Stimulated activated CD4-positive, alpha-beta T cell treated with anti-CD3 and anti-CD28 coated beads, Interleukin-12 subunit alpha, Interleukin-12 subunit beta, amount 100 ng/mL, for 4 hours (primary cell): ENCODE data around the gene TOR4A.

ENCODE experiments used
- DNase-seq: peaks from one replicate; pipeline ENCODE4 v3.0.0-alpha.2; 2020

Gene TOR4A

DNA sequence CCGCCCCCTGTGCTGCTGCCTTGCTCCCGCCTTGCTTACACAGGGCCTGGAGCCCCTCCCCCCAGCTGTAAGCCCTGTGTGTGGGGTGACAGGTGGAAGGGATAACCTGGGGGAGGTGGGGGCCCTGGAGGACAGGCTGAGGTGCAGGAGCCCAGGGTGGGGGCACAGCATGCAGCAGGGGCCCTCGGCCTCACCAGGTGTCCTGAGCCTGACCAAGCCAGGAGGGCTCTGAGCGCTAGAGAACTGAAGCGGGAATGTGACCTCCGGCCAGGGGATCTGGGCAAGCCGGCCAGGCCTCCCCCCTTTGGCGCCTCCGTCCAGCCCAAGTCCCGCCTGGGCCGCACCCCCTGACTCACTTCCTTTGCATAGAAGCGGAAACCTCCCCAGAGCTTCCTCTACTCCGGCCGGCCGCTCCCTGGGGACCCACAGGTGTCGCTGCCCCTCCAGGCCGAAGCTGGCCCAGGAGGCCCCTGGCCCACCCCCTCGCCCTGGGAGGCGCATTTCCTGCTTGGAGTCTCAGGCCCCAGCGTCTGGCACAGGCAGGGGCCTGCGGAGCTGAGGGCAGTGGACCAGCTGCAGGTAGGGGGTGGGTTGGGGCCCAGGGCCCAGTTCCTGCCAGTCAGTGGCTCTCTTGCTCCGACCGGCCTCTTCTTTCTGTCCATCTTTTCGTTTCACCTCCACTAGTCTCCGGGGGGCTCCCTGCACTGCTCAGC is at the start of gene TOR4A:
TSS of gene TOR4A (plus strand) at position 398 of the 713 bp plus-strand sequence. CDS start 964 bp downstream, outside the sequence.
- no peak for DNase-seq

DNA sequence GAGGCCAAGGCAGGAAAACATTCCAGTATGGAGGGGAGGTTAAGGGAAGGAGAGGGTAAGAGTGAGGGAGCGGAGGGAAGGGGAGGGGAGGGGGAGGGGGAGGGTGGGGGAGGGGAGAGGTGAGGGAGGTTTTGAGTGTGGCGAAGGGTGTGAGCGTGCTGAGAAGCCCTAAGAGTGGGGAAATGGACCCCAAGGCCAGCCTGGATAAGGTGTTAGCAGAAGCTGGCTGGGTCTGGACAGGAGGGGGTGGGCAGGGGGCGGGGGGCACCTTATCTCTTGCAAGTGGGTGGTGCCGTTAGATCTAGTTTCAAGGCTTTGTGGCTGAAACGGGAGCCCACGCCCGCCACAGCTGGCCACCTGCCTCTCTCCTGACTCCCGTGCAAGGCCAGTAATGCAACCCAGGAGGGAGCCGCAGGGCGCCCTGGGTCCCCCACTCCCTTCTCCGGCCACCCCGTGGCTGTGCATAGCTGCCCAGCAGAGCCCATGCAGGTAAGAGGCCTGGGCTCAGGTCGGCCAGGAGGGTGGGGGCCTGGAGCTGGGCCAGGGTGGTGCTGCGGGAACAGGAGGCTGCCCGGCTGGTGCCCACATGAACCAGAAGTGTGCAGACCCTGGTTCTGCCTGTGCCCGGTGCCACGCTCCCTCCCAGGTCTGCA is 49.5 kb upstream of the TOR4A start:
- DNase-seq, result no peak

GRCh38 chr9:137228506-137228967 is 49.0 kb upstream of the TOR4A start:
- DNase-seq, result no peak

DNA sequence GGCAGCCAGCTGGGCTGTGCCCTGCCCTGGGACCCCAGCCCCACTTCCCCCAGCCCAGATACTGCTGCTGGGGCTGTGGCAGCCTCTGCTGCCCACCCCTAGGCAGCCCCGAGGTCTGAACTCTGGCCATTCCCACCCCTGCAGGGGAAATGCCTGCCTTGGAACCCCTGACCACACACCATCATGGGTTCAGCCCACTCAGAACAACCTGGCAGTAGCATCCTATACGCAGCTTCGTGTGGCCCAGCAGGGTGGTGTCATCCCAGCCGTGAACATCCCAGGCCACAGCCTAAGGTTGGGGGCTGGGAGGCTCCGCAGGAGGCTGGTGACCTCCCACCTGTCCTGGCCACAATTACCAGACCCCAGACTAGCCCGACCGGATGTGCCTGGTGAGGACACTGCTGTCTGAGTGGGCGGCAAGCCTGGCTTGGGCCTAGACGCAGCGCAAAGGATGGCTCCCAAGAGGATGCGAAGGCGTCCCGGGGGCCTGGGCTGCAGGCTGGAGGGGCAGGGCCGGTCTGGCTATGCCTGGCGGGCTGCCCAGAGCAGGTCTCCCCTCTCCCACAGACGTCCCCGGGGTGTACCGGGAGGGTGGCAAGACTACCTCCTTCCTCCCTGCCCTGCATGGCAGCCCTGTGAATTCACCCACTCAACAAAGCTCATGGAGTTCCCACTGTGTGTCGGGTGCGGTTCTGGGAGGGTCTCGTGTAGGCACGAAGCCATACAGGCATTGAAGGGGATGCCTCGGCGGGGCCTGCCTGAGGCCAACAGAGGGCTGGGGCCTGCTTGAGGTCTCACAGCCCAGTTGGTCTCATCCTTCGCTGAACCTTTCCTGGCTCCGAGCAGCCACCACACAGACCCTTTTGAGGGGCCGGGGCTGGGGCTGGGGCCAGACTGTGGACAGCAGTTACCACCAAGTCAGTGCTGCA is 48.3 kb upstream of the TOR4A start:
- DNase-seq, result no peak

GRCh38 chr9:137229903-137230704 is 47.4 kb upstream of the TOR4A start:
- DNase-seq, result no peak

- no peak for DNase-seq
These were observed 46.7 kb upstream of the TOR4A start, which contains the start of gene SLC34A3 for GRCh38 chr9:137230705-137231371. SLC34A3 (plus strand) TSS chr9:137230901; CDS start chr9:137231703, 802 bp downstream.

- no peak for DNase-seq
These were observed 46.0 kb upstream of the TOR4A start for GRCh38 chr9:137231372-137232039.

- DNase-seq, result no peak
These were observed 45.4 kb upstream of the TOR4A start for GRCh38 chr9:137232101-137232500.

DNA sequence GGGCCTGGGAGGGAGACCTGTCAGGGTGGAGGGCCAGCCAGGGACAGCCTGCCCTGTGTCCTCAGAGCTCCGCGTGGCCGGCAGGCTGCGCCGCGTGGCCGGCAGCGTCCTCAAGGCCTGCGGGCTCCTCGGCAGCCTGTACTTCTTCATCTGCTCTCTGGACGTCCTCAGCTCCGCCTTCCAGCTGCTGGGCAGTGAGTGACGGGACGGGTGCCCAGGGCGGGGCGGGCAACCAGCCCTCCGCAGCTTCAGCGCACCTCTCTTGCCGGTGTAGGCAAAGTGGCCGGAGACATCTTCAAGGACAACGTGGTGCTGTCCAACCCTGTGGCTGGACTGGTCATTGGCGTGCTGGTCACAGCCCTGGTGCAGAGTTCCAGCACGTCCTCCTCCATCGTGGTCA is 45.0 kb upstream of the TOR4A start:
- DNase-seq, result no peak

DNA sequence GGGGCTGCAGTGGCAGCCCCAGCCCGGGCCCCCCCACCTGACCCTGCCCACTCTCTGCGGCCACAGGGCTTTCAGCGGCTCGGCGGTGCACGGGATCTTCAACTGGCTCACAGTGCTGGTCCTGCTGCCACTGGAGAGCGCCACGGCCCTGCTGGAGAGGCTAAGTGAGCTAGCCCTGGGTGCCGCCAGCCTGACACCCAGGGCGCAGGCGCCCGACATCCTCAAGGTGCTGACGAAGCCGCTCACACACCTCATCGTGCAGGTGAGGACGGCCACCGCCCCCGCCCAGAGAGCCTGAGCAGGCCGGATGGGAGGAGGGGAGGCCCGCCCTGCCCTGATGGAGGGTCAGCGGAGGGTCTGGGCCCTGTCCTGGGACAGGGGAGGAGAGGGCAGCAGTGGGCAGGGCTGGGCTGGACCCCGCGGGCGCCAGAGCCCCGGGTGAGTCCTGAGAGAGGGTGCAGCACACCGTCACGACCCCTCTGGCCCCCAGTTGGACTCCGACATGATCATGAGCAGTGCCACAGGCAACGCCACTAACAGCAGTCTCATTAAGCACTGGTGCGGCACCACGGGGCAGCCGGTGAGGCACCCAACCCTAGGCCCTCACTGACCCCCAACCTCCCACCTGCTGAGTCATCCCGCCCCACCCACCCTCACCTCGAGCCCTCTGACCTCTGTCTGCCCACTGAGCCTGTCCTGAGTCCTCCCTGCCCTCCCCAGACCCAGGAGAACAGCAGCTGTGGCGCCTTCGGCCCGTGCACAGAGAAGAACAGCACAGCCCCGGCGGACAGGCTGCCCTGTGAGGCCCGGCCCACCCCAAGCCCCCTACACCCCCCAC is 44.2 kb upstream of the TOR4A start:
- DNase-seq, result no peak

DNA sequence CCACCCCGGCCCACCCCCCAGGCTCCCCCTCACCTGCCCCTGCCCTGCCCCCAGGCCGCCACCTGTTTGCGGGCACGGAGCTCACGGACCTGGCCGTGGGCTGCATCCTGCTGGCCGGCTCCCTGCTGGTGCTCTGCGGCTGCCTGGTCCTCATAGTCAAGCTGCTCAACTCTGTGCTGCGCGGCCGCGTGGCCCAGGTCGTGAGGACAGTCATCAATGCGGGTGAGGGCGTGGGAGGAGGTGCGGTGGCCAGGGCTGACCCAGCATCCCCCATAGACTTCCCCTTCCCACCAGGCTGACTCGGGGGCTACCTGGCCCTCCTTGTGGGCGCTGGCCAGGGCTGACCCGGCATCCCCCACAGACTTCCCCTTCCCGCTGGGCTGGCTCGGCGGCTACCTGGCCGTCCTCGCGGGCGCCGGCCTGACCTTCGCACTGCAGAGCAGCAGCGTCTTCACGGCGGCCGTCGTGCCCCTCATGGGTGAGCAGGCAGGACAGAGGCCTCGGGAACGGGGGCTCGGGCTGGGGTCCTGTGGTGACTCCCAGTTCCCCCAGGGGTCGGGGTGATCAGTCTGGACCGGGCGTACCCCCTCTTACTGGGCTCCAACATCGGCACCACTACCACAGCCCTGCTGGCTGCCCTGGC is 43.4 kb upstream of the TOR4A start:
- DNase-seq, result no peak

GRCh38 chr9:137234758-137235423 is 42.6 kb upstream of the TOR4A start:
- DNase-seq, result no peak

- DNase-seq, result no peak
These were observed 41.9 kb upstream of the TOR4A start for GRCh38 chr9:137235424-137236237.

DNA sequence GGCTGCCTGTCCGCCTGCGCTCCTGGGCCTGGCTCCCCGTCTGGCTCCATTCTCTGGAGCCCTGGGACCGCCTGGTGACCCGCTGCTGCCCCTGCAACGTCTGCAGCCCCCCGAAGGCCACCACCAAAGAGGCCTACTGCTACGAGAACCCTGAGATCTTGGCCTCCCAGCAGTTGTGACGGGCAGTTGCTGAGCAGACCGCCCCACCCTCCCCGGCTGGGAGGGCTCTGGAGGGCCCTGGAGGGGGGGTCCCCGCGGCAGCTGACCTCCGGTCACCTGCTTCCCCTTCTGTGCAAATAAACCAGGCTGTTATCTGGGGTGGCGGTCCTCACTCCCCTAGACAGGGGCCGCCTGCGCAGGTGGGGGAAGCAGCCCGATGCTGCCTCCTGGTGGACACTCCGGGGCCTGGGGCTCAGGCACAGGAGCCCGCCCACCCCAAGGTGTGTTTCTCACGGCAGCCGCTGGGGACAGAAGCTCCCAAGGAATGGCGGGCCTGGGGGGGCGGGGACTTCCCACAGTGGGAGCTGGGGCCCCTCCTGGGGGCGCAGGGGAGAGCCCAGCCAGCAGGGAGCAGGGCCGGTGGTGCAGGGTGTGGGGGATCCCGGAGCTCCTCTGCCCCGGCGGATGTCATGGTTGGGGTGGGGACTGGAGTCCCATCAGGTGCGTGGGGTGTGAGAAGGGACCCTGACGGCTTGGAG is 41.1 kb upstream of the TOR4A start:
- DNase-seq, result peak; percentile 94

- no peak for DNase-seq
These were observed 40.5 kb upstream of the TOR4A start for GRCh38 chr9:137236936-137237421.

DNA sequence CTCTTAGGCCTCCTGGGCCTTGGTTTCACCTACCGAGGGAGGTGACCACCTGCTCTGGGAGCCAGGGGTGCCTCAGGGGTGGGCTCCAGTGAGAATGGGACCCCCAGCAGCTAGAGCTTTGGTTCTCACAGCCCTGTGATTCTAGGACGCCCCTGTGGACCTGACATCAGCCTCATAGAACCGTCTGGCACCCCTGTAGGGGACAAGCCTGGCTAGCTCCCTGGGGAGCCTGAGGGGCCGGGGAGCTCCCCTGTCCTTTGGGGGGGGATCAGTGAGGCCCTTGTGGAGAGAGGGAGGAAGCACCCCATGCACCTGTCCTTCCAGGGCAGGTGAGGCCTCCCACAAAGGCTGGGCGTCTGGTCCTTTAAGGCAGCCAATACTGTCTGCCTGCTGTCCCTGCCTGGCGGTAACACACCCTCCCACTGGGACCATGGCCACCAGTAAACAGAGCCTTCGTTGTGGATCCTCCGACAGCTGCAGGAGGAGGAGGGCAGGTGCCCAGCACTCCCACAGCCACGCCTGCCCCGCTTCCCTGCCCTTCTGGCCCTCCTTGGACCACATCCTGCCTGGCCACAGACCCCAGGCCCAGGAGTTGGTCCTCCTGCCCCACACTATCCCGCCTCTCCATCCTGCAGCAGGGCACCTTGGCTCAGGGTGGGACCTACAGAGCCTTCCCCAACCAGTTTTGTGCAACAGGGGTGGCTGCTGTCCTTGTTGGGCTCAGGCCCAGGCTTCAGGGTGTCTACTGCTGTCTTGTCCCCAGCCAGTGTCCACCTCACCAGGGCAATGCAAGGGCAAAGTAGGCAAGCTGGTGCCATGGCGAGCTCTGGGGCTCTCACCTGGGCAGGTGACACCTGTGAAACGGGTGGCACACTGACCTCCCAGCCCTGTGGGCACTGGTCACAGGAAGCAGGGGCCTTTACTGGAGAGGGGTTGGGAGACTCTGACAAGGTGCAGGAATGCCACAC is 39.5 kb upstream of the TOR4A start:
- DNase-seq, result no peak
